Fibroblast of mammary gland (primary cell): ENCODE results near the gene SEPHS1.

Experiments
- DNase-seq: peaks from one replicate; pipeline ENCODE4 v3.0.0-alpha.2; 2010; ENCODE audit warnings: low read depth
- H3K4me3 ChIP-seq: 2 replicates; pipeline ENCODE4 v1.5.1; 2011; ENCODE audit warnings: low read depth, mild to moderate bottlenecking, low read length, moderate library complexity; ENCODE audit not compliant: control insufficient read depth
- TF ChIP-seq, protein P1 (sequence below): conservative IDR thresholded peaks from 2 replicates; pipeline ENCODE4 v1.5.1; 2011; ENCODE audit warnings: low read depth, low read length, inconsistent platforms; ENCODE audit not compliant: control insufficient read depth, insufficient read depth

The SEPHS1 gene

DNA sequence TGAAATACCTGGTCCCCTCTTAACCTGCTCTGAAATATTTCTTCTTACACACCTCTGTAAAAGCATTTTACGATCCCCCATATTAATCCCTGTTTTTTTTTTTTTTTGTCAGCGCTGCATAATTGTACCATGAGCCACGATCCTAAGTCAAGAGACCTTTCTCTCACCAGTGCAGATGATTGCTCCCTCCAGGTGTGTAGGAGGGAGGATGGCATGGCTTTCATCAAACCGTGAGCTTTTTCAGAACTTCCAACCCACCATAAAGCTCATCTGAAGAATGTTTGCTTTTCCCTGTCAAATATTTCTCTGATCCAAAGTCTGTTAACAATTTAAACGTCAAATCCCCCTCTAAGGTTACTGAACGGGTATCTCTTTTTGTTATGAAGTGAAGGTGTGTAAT lies 28.2 kb upstream of the SEPHS1 start:
- H3K4me3 ChIP-seq: no peak overlapping the region
- TF ChIP-seq, protein P1, sequence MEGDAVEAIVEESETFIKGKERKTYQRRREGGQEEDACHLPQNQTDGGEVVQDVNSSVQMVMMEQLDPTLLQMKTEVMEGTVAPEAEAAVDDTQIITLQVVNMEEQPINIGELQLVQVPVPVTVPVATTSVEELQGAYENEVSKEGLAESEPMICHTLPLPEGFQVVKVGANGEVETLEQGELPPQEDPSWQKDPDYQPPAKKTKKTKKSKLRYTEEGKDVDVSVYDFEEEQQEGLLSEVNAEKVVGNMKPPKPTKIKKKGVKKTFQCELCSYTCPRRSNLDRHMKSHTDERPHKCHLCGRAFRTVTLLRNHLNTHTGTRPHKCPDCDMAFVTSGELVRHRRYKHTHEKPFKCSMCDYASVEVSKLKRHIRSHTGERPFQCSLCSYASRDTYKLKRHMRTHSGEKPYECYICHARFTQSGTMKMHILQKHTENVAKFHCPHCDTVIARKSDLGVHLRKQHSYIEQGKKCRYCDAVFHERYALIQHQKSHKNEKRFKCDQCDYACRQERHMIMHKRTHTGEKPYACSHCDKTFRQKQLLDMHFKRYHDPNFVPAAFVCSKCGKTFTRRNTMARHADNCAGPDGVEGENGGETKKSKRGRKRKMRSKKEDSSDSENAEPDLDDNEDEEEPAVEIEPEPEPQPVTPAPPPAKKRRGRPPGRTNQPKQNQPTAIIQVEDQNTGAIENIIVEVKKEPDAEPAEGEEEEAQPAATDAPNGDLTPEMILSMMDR: no peak
- no peak for DNase-seq

DNA sequence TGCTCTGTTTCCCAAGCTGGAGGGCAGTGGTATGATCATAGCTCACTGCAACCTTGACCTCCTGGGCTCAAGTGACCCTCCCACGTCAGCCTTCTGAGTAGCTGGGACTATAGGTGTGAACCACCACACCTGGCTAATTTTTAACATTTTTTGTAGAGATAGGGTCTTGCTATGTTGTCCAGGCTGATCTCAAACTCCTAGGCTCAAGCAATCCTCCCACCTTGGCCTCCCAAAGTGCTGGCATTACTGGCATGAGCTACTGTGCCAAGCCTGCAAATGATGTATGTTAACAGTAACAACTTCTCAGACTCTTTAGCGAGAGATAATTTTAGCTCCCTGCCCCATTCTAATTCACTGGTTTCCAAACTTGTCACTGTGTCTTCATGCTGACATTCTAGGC lies 27.7 kb upstream of the SEPHS1 start:
- H3K4me3 ChIP-seq: no peak overlapping the region
- TF ChIP-seq, protein P1: no peak
- no peak for DNase-seq

DNA sequence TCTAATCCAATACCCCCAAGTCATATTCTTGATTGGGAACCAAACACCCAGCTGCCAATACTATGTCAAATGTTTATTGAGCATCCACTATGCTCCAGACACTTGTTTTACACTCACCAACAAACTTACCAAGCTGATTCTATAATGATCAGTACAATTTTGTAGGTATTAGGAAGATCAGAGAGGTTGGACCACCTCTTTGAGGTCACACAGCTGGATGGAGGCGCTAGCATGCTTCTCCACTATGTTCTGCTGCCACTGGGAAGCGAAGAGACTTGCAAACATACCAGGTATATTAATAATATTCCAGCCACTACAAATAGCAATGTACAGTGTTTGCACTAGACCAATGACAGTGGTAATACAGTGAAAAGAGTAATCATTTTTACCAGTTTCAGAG lies 25.6 kb upstream of the SEPHS1 start:
- TF ChIP-seq, protein P1: no peak
- no peak for DNase-seq
- H3K4me3 ChIP-seq: no peak overlapping the region

GRCh38 chr10:13372524-13372923 lies 24.4 kb upstream of the SEPHS1 start:
- TF ChIP-seq, protein P1: no peak
- no peak overlapping the region for H3K4me3 ChIP-seq
- no peak for DNase-seq

DNA sequence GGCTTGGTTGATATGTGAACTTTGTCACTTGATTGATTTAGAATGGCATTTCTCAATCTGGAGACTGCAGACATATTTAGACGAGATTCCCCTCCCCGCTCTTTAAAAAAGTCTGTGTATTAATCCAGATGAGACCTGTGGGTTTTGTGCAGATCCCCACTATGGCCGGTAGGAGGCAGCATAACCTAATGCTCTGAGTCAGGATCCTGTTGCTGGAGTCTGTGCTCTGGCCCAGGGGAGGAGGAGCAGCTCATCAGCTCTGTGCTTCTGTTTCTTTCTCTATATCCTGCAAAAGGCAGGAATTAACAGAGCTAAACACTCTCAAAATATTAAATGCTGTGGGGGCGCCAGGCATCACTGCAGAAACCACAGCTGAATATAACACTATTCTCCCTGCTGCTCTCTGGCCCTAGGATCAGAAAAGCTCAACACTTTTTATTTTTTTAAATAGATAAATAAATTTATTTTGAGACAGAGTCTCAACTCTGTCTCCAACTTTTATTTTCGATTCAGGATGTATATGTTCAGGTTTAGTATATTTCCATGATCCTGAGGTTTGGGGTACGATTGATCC lies 23.9 kb upstream of the SEPHS1 start:
- H3K4me3 ChIP-seq: no peak overlapping the region
- TF ChIP-seq, protein P1: peak; percentile 98

GRCh38 chr10:13366891-13367290 lies 18.8 kb upstream of the SEPHS1 start:
- DNase-seq: no peak
- TF ChIP-seq, protein P1: no peak
- no peak overlapping the region for H3K4me3 ChIP-seq

More for the DNA sequence above, 23.9 kb upstream of the SEPHS1 start:
- peak; percentile 83 for DNase-seq

GRCh38 chr10:13365831-13366230 lies 17.7 kb upstream of the SEPHS1 start:
- TF ChIP-seq, protein P1: no peak
- no peak for DNase-seq
- H3K4me3 ChIP-seq: no peak overlapping the region
